Hematopoietic multipotent progenitor cell treated with erythropoietin and hydrocortisone succinate and interleukin-3 and kit ligand, for 6 days (in vitro differentiated cells): ENCODE measurements around the gene STARD7.
"Not testable (repeated sequence)": the region's sequence is repeated elsewhere in the genome, so short reads cannot be mapped to it uniquely, and the experiment has no call there.

Source experiments
- DNase-seq: peaks from one replicate; pipeline ENCODE4 v3.0.0-alpha.2; 2015

STARD7 gene

GRCh38 chr2:96233880-96234316 is 25.3 kb upstream of the STARD7 start:
- DNase-seq, result no peak

GRCh38 chr2:96233436-96233835 is 24.8 kb upstream of the STARD7 start:
- DNase-seq, result no peak

GRCh38 chr2:96231316-96231715 is 22.7 kb upstream of the STARD7 start:
- no peak for DNase-seq

DNA sequence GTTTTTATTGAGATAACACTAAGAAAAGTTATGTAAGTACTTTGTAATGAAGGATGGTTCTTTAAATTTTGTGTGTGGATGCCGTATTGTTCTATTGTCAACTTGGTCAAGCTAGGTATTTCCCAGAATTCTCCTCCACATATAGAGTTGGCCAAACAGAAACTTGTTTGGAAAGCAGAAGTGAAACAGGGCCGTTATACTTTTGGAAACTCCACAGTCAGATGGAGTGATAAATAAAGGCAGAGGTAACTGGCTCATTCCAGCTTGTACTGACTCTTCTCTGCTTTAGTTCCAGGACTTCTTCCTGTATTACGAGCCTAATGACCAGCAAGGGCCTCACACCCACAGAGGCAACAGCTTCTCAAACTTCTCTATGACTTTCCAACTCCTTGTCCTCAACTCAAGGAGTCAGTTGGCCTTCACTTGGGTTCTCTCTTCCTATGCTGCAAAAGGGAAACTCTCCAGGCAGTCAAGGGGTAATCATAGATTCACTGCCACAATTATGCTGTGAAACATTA is 16.4 kb upstream of the STARD7 start:
- peak; percentile 51 for DNase-seq

GRCh38 chr2:96221106-96221505 is 12.5 kb upstream of the STARD7 start:
- DNase-seq, result not testable (repeated sequence)

DNA sequence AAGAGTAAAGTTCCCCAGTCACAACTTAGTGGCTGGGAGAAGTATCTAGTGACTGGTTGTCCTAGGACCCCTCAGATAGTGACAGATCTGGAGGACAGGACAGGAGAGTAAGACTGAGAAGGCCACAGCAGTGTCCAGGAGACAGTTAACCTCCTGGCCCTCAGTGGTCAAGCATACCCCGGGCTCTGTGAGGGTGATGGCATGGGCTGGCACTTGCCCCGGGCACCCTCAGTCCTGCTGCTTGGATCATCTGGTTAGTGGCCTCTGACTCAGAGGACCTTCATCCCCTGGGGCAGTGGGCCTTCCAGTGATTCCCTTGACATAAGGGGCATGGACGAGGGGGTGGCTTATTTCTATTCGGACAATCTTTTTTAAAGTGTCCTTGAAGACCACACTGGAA is 11.3 kb upstream of the STARD7 start:
- DNase-seq, result not testable (repeated sequence)

DNA sequence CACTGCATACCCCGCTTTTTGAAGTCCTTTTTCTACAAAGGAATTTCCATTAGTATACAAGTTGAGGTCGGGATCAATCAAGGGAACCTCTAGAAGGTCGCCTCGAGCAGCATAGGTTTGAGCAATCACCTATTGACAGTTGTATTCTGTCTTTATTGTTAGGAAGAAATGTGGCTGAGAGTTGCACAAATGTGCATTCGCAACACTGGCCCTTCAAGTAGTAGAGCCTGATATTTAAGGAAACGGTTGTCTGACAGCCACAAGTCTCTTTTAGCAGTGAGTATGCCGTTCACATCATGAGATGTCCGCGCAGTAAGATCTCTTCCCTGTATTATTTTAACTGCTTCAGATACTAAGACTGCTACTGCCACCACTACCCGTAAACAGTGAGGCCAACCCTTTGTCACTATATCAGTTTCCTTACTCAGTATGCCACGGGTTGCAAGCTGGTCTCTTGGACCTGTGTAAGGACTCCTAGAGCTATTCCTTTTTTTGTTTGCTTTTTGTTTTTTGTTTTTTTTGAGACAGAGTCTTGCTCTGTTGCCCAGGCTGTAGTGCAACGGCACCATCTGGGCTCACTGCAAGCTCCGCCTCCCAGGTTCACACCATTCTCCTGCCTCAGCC is 10.0 kb upstream of the STARD7 start:
- no peak for DNase-seq

- no peak for DNase-seq
Measured at GRCh38 chr2:96214554-96214953, 5.9 kb upstream of the STARD7 start.

DNA sequence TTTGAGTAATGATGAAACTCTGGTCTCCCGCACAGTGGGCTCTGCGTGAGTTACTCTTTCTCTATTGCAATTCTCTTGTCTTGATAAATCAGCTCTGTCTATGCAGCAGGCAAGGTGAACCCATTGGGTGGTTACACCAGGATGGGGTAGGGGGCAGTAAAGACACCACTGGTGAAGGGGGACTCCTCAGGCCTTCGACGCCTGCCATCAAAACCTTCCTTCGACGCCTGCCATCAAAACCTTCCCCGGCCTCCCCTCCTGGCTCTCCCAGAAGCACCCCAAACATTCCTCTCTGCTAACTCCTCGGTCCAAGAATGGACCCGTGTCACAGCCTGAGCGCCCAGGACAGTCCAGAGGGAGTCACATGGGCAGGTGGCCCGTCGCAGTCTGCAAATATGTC is 4.8 kb upstream of the STARD7 start:
- DNase-seq, result no peak

GRCh38 chr2:96212339-96212738 is 3.7 kb upstream of the STARD7 start:
- no peak for DNase-seq

DNA sequence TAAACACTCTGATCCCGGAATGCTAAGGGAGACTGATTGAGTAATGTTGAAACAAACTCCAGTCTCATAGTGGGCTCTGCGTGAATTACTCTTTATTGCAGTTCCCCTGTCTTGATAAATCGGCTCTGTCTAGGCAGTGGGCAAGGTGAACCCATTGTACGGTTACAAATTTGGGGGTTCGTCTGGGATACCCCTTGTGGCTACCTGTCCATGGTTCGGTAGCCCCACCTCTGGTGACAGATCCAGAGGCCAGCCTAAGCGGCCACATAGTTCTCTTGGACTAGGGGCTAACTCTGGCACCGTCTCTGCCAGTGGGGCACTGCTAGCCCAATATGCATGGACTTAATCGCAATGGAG is 1.1 kb upstream of the STARD7 start:
- DNase-seq, result no peak

DNA sequence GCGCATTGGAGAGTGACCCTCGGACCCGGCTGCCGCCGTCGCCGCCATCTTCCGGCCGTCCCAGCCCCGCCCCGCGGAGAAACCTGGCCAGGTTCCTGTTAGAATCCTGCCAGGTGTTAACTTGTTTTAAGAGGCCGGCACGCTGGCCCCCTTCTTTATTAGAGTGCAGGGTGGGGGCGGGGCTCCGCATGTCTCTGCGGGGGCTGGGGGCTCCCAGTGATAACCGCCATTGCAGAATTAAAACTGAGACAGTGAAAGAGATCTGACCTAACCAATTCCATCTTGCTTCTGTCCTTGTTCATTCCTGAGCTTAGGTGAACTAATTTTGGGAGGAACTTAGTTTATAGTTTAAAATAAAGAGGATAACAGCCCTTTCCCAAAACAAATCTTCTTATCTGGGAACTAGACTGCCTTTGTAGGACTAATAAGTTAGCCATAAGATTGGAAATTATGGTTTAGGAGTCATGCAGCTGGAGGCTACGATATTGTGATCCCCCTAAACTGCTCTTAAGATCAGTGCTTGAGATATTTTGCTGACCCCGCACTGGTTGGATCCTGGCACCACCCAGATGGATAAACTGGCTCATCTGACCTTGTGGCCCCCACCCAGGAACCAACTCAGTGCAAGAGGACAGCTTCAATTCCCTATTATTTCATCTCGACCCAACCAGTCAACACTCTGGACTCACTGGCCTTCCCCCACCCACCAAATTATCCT is 543 bp upstream of the STARD7 start:
- DNase-seq, result peak; percentile 38

DNA sequence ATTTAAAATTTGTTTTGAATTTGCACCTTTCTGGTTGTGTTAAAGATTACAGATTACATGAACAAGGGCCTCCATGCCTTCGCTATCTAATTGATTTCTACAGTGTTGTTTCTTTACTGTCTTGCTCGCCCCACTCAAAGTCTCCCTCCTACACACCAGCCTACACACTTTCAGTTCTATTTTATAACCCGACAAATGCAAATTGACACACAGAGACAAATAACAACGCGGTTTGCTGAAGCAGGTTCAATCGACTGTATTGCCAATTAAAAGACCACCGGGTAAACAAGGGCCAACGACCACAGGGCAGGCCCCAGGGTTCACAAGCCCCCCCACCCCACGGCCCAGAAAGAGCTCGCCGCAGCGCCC is 869 bp downstream of the STARD7 start:
- no peak for DNase-seq

- DNase-seq, result no peak
Measured at GRCh38 chr2:96207073-96207773, 1.4 kb downstream of the STARD7 start.

GRCh38 chr2:96205888-96206287 is 2.7 kb downstream of the STARD7 start:
- DNase-seq, result peak; percentile 29

GRCh38 chr2:96204836-96205624 is 3.6 kb downstream of the STARD7 start:
- no peak for DNase-seq

GRCh38 chr2:96203130-96204028 is 5.2 kb downstream of the STARD7 start:
- no peak for DNase-seq

GRCh38 chr2:96202152-96202854 is 6.3 kb downstream of the STARD7 start:
- no peak for DNase-seq

DNA sequence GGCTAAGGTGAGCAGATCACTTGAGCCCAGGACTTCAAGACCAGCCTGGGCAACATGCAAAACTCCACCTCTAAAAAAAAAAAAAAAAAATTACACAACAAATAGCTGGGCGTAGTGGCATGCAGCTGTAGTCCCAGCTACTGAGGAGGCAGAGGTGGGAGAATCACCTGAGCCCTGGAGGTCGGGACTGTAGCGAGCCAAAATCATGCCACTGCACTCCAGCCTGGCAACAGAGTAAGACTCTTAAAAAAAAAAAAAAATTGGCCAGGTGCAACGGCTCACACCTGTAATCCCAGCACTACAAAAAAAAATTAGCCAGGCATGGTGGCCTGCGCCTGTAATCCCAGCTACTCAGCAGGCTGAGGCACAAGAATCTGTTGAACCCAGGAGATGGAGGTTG is 7.3 kb downstream of the STARD7 start:
- no peak for DNase-seq

DNA sequence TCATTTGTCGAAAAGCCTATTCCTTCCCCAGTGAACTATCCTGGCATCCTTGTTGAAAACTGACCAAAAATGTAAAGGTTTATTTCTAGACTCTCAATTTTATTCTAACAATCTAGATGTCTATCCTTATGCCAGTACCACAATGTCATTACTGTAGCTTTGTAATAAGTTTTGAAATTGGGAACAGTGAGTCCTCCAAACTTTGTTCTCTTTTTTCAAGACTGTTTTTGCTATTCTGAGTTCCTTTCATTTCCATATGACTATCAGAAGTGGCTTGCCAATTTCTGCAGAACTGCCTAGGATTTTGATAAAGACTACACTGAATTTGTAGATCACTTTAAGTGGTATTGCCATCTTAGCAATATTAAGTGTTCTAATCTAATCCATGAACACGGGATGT is 9.7 kb downstream of the STARD7 start:
- no peak for DNase-seq

DNA sequence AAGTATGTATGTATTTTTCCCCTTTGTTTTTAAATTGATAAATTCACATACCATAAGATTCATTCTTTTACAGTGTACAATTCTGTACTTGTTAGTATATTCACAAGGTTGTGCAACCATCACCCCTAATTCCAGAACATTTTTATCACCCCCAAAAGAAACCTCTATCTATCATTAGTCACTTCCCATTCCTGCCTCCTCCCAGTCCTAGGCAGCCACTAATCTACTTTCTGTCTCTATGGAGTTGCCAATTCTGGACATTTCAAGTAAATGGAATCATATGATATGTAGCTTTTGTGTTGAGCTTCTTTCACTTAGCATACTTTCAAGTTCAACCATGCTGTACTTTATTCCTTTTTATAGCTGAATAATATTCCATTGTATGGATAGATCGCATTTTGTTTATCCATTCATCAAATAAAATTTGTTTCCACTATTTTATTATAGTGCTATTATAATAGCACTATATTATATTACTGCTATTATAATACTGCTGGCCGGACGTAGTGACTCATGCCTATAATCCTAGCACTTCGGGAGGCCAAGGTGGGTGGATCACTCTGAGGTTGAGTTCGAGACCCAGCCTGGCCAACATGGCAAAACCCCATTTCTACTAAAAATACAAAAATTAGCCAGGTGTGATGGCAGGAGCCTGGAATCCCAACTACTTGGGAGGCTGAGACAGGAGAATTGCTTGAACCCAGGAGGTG is 10.9 kb downstream of the STARD7 start:
- no peak for DNase-seq
